Suprapubic skin (tissue), 3 donors: Measurements from ENCODE around the gene GSK3A.

Source experiments
- POLR2A ChIP-seq, 2 donors: fragments of 450-650 bp; IDR thresholded peaks; one replicate each; pipeline ENCODE4 v1.6.1; 2017; ENCODE audit warnings: antibody characterized with exemption in 2 of 2, mild to moderate bottlenecking in 2 of 2, moderate library complexity in 2 of 2
- TF ChIP-seq, protein P1 (sequence below), 2 donors: fragments of 200-600 bp in 1 of 2; fragments of 450-650 bp in 1 of 2; sonication (generic) in 1 of 2; IDR thresholded peaks; one replicate each; pipeline ENCODE4 v1.5.1; 2016 to 2019; ENCODE audit warnings: antibody characterized with exemption in 2 of 2, mild to moderate bottlenecking in 1 of 2, moderate library complexity in 1 of 2

DNA sequence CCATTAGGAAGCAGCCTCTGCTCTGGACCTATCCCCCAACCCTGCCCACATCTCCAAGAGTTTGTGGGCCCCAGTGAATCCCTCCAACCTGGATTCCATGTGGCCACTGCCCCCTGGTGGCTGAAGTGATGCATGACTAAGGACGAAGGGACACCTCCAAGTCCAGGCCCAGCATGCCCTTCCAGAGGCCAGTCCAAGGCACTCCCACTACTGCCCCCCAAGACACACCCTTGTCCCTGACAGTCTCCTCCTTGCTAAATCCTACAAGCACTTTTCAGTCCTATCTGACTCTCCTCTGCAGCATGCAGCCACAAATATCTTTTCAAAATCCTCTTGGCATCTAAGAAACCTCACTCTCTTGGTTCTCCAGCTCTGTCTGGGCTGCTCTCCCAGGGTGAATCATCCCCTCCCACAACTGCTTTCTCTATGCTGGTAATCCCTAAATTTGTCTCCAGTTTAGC lies 58.0 kb downstream of the GSK3A start:
- TF ChIP-seq, protein P1, sequence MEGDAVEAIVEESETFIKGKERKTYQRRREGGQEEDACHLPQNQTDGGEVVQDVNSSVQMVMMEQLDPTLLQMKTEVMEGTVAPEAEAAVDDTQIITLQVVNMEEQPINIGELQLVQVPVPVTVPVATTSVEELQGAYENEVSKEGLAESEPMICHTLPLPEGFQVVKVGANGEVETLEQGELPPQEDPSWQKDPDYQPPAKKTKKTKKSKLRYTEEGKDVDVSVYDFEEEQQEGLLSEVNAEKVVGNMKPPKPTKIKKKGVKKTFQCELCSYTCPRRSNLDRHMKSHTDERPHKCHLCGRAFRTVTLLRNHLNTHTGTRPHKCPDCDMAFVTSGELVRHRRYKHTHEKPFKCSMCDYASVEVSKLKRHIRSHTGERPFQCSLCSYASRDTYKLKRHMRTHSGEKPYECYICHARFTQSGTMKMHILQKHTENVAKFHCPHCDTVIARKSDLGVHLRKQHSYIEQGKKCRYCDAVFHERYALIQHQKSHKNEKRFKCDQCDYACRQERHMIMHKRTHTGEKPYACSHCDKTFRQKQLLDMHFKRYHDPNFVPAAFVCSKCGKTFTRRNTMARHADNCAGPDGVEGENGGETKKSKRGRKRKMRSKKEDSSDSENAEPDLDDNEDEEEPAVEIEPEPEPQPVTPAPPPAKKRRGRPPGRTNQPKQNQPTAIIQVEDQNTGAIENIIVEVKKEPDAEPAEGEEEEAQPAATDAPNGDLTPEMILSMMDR (IDR thresholded peaks at IDR 0.05): peak; percentile 87 to 89
- no peak for TF ChIP-seq POLR2A (IDR thresholded peaks at IDR 0.05)
